Keratinocyte (primary cell): ENCODE measurements around the gene TEX12. TPM values are rescaled to one million over a fixed set of nuclear protein-coding genes. Genes with fewer than 3 reads are reported as not detected.
A peak's percentile ranks its signal among the peaks of the same experiment; 100 is the strongest.

ENCODE experiments used
- DNase-seq: peaks from one replicate; pipeline ENCODE4 v3.0.0-alpha.2; 2011; ENCODE audit warnings: low read depth, missing footprints, low spot score
- FAIRE-seq: peaks from 2 replicates; lab custom pipeline; 2011; peaks lifted over from hg19 to GRCh38; lab: Jason Lieb, UNC
- H2AFZ ChIP-seq: 2 replicates; pipeline ENCODE4 v1.6.0; 2012; ENCODE audit warnings: low read length, control low read depth, inconsistent platforms; ENCODE audit not compliant: control insufficient read depth
- H3K27ac ChIP-seq: 2 replicates; pipeline ENCODE4 v1.5.1; 2011; ENCODE audit warnings: low read length; ENCODE audit not compliant: control insufficient read depth, insufficient read depth
- H3K27me3 ChIP-seq: 3 replicates; pipeline ENCODE4 v1.6.0; 2011; ENCODE audit warnings: low read length; ENCODE audit not compliant: control insufficient read depth, insufficient read depth; ENCODE audit errors: extremely low read depth
- H3K36me3 ChIP-seq, 2 experiments: 2 replicates in 1 of 2; 3 replicates in 1 of 2; pipeline ENCODE4 v1.5.1; 2011; ENCODE audit warnings: low read length in 2 of 2, mild to moderate bottlenecking in 1 of 2; ENCODE audit not compliant: control insufficient read depth in 2 of 2, insufficient read depth in 2 of 2; ENCODE audit errors: extremely low read depth in 1 of 2
- H3K4me1 ChIP-seq: 3 replicates; pipeline ENCODE4 v1.5.1; 2011; ENCODE audit warnings: low read length; ENCODE audit not compliant: control insufficient read depth, insufficient read depth; ENCODE audit errors: extremely low read depth
- H3K4me2 ChIP-seq: 3 replicates; pipeline ENCODE4 v1.6.0; 2011; ENCODE audit warnings: low read depth, low read length; ENCODE audit not compliant: control insufficient read depth, insufficient read depth; ENCODE audit errors: extremely low read depth
- H3K4me3 ChIP-seq, 3 experiments: fragments of 200-600 bp in 1 of 3; sonication (generic) in 1 of 3; 2 replicates in 2 of 3; 3 replicates in 1 of 3; pipeline ENCODE4 v1.5.1; 2011 to 2016; ENCODE audit warnings: low read length in 3 of 3, mild to moderate bottlenecking in 3 of 3, control low read depth in 2 of 3, inconsistent platforms in 1 of 3, low read depth in 1 of 3, mixed read lengths in 1 of 3, mixed run types in 1 of 3, moderate library complexity in 1 of 3; ENCODE audit not compliant: control insufficient read depth in 2 of 3, insufficient read depth in 2 of 3; ENCODE audit errors: extremely low read depth in 1 of 3
- H3K79me2 ChIP-seq: 2 replicates; pipeline ENCODE4 v1.6.0; 2012; ENCODE audit warnings: low read length; ENCODE audit not compliant: control insufficient read depth, insufficient read depth
- H3K9ac ChIP-seq: 3 replicates; pipeline ENCODE4 v1.6.0; 2011; ENCODE audit warnings: low read length; ENCODE audit not compliant: control insufficient read depth, insufficient read depth; ENCODE audit errors: extremely low read depth
- H3K9me1 ChIP-seq: 3 replicates; pipeline ENCODE4 v1.6.0; 2011; ENCODE audit warnings: low read length; ENCODE audit not compliant: control insufficient read depth, insufficient read depth; ENCODE audit errors: extremely low read depth
- H3K9me3 ChIP-seq: 2 replicates; pipeline ENCODE4 v1.5.1; 2012; ENCODE audit warnings: low read depth, low read length; ENCODE audit not compliant: control insufficient read depth
- H4K20me1 ChIP-seq: 3 replicates; pipeline ENCODE4 v1.6.0; 2011; ENCODE audit warnings: low read length; ENCODE audit not compliant: control insufficient read depth, insufficient read depth; ENCODE audit errors: extremely low read depth
- EZH2 ChIP-seq: IDR thresholded peaks from one replicate; pipeline ENCODE4 v1.6.1; 2012; ENCODE audit warnings: inconsistent platforms, mild to moderate bottlenecking, low read length, moderate library complexity
- dilution Hi-C: fragments of 300-500 bp; cut with MboI; formaldehyde crosslinking; loops from one replicate; pipeline ENCODE4 v1.7.0; 2020; ENCODE audit warnings: low sequenced_read_pairs; ENCODE audit not compliant: extremely low pct_ligation_motif_present
- polyA plus RNA-seq, 5 experiments: library from polyadenylated mRNA; depleted of rRNA in 3 of 5; stranded (reverse) in 3 of 5; stranded (forward) in 1 of 5; unstranded in 1 of 5; fragments of >200 nt; gene quantifications; 1 replicate in 1 of 5; 2 replicates in 3 of 5; 3 replicates in 1 of 5; pipeline versions ENCODE4 v1.2.1 to v1.2.3, GENCODE V29; 2011 to 2012; ENCODE audit warnings: missing spikeins in 2 of 5, low read depth in 1 of 5, low replicate concordance in 1 of 5
- TF ChIP-seq, protein P1 (sequence below), 3 experiments: IDR thresholded peaks in 1 of 3; conservative IDR thresholded peaks in 1 of 3; optimal IDR thresholded peaks in 1 of 3; 2 replicates in 2 of 3; 3 replicates in 1 of 3; pipeline versions ENCODE3 to v1.5.1; 2011; ENCODE audit warnings: low read length in 3 of 3, mild to moderate bottlenecking in 3 of 3, moderate library complexity in 2 of 3, control low read depth in 1 of 3, inconsistent platforms in 1 of 3; ENCODE audit not compliant: insufficient read depth in 2 of 3; ENCODE audit errors: extremely low read depth in 1 of 3

Gene TEX12
- polyA plus RNA-seq, 1 donor (not counting 4 experiments of a cell fraction or from before 2014, with no cell fraction given), result not detected

DNA sequence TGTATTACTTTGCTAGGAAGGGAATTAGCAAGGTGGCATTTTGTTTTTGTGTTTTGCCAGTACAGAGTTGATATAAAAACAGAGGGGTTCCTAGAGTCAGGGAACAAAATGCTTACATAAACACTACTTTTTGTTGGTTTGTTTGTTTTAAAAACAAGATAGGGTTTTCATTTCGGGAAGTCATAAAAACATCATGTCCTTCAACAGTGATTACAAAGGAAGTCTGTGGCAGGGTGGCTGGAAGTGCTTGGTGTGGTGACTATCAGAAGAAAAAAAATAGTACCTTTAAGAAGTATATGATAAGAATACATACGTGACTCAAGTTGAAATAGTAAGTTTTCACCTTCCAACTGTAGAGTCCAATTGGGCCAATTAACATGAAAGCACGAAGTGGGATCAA lies 2.1 kb upstream of the TEX12 start:
- Histone ChIP-seq H3K79me2 (peaks cover 31% of the 10 kb centered on the region), H3K4me2 (no peak overlapping the region), H4K20me1 (no peaks in the 10 kb centered on the region), H3K4me3 (no peak overlapping the region), H3K27me3 (no peaks in the 10 kb centered on the region), H2AFZ (no peak overlapping the region), H3K36me3 (no peaks in the 10 kb centered on the region), H3K27ac (no peak overlapping the region), H3K9ac (no peak overlapping the region), H3K9me3 (no peaks in the 10 kb centered on the region), H3K4me1 (peaks cover 35% of the 10 kb centered on the region), H3K9me1 (no peaks in the 10 kb centered on the region)
- TF ChIP-seq EZH2, result no peak
- TF ChIP-seq, protein P1, sequence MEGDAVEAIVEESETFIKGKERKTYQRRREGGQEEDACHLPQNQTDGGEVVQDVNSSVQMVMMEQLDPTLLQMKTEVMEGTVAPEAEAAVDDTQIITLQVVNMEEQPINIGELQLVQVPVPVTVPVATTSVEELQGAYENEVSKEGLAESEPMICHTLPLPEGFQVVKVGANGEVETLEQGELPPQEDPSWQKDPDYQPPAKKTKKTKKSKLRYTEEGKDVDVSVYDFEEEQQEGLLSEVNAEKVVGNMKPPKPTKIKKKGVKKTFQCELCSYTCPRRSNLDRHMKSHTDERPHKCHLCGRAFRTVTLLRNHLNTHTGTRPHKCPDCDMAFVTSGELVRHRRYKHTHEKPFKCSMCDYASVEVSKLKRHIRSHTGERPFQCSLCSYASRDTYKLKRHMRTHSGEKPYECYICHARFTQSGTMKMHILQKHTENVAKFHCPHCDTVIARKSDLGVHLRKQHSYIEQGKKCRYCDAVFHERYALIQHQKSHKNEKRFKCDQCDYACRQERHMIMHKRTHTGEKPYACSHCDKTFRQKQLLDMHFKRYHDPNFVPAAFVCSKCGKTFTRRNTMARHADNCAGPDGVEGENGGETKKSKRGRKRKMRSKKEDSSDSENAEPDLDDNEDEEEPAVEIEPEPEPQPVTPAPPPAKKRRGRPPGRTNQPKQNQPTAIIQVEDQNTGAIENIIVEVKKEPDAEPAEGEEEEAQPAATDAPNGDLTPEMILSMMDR (optimal IDR thresholded peaks at IDR 0.05 in 1 of 3, IDR thresholded peaks at IDR 0.05 in 1 of 3, conservative IDR thresholded peaks at IDR 0.05 in 1 of 3; ENCODE audit: extremely low read depth in 1 of 3, insufficient read depth in 2 of 3, low read length in 3 of 3), result no peak
- DNase-seq, result no peak
- dilution Hi-C loops, result no loop called here
- FAIRE-seq, result no peak

DNA sequence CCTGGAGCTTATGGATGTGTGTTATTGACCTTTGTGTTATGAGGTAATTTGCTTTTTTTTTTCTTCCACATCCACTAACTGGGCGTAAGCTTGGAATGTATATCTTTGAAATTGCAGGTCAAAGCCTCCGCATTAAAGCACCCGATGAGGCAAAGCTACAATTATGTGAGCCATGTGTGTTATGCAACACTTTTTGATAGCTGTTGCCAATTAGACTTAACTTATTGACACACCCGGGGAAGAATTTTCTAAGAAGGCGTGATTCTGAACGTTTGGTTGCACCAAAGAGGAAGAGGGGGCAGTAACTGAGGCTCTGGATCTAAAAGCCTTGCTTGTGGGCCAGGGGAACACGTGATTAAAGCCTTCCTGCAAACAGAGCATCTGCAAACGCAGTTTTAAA lies 610 bp upstream of the TEX12 start:
- Histone ChIP-seq H3K9me3 (no peaks in the 10 kb centered on the region), H3K9ac (no peak overlapping the region), H3K79me2 (peaks cover 16% of the 10 kb centered on the region), H3K27ac (no peak overlapping the region), H3K4me1 (peaks cover 19% of the 10 kb centered on the region), H3K27me3 (no peaks in the 10 kb centered on the region), H4K20me1 (no peaks in the 10 kb centered on the region), H3K4me2 (no peak overlapping the region), H3K36me3 (no peaks in the 10 kb centered on the region), H3K4me3 (no peak overlapping the region), H3K9me1 (no peaks in the 10 kb centered on the region), H2AFZ (peak overlapping the region; percentile 27)
- FAIRE-seq, result peak; percentile 79
- dilution Hi-C loops, result no loop called here
- no peak for DNase-seq
- TF ChIP-seq, protein P1 (optimal IDR thresholded peaks at IDR 0.05 in 1 of 3, IDR thresholded peaks at IDR 0.05 in 1 of 3, conservative IDR thresholded peaks at IDR 0.05 in 1 of 3; ENCODE audit: extremely low read depth in 1 of 3, insufficient read depth in 2 of 3, low read length in 3 of 3), result no peak
- TF ChIP-seq EZH2, result no peak
